ENCODE data around the gene ANKRD30A. TPM values are rescaled to one million over a fixed set of nuclear protein-coding genes. Genes with fewer than 3 reads are reported as not detected.

Gene ANKRD30A
- total RNA-seq, 1 experiment from 2014 or later = not detected

DNA sequence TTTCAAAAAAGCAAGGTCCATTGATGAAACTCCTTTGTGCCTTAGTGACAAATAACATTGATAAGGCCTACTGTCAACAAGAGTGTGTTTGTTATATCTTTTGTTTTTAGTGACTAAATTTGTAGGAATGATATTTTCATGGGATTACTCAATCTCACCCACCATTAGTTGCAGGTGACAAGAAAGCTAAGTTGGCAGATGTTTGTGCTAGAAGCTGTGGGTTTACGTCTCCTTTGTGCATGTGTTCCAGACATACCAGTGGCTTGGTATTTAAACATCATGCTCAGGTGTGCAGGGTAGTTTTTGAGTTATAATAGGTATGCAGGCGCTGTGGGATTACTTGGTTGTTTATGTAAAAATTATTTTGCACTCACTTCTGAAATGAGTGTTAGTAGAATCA lies 178.6 kb downstream of the ANKRD30A start:
- Histone ChIP-seq H3K9me3 (ENCODE audit: control insufficient read depth in 1 of 2, insufficient read depth in 1 of 2, low read depth in 1 of 2, low read length in 2 of 2) (peaks cover 7 to 27% of the 10 kb centered on the region in 2 experiments; a peak in 2 of 4 replicates), H3K4me2 (ENCODE audit: low read length) (no peak overlapping the region), H3K27ac (ENCODE audit: low read depth, low read length) (no peak overlapping the region), H4K20me1 (ENCODE audit: insufficient read depth) (no peaks in the 10 kb centered on the region), H2AFZ (ENCODE audit: low read depth, low read length, poor library complexity, severe bottlenecking) (no peak overlapping the region), H3K9ac (ENCODE audit: low read length) (no peak overlapping the region), H3K36me3 (ENCODE audit: control insufficient read depth in 1 of 2, insufficient read depth in 2 of 2, low read length in 2 of 2) (no peaks in the 10 kb centered on the region), H3K79me2 (ENCODE audit: insufficient read depth, low read length) (no peaks in the 10 kb centered on the region), H3K4me3 (replicated peaks in 1 of 2; ENCODE audit: low read depth in 1 of 2, low read length in 2 of 2) (no peak overlapping the region), H3K9me2 (ENCODE audit: insufficient read depth) (no peaks in the 10 kb centered on the region), H3K27me3 (ENCODE audit: insufficient read depth, low read length) (no peaks in the 10 kb centered on the region), H3K4me1 (ENCODE audit: control insufficient read depth in 1 of 2, insufficient read depth in 2 of 2, low read length in 2 of 2) (no peaks in the 10 kb centered on the region)
- ATAC-seq (no peak), DNase-seq (ENCODE audit: low read depth, low spot score) (no peak)
- ChIA-PET RAD21 (ENCODE audit: low non-redundant PET in 1 of 2, low total read pairs in 2 of 2, uncharacterized antibody in 2 of 2, unreplicated experiment in 2 of 2) (no interaction called here), CTCF (no interaction called here), POLR2A (no interaction called here)
- TF ChIP-seq, protein P1, sequence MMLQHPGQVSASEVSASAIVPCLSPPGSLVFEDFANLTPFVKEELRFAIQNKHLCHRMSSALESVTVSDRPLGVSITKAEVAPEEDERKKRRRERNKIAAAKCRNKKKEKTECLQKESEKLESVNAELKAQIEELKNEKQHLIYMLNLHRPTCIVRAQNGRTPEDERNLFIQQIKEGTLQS (IDR thresholded peaks at IDR 0.05) = no peak
- TF ChIP-seq TCF7L2 (IDR thresholded peaks at IDR 0.05; ENCODE audit: borderline replicate concordance, extremely low read depth, insufficient read depth, insufficient read length) = no peak
- no peak for TF ChIP-seq ELF1 (IDR thresholded peaks at IDR 0.05; ENCODE audit: borderline replicate concordance, low read depth)
- TF ChIP-seq, protein P2, sequence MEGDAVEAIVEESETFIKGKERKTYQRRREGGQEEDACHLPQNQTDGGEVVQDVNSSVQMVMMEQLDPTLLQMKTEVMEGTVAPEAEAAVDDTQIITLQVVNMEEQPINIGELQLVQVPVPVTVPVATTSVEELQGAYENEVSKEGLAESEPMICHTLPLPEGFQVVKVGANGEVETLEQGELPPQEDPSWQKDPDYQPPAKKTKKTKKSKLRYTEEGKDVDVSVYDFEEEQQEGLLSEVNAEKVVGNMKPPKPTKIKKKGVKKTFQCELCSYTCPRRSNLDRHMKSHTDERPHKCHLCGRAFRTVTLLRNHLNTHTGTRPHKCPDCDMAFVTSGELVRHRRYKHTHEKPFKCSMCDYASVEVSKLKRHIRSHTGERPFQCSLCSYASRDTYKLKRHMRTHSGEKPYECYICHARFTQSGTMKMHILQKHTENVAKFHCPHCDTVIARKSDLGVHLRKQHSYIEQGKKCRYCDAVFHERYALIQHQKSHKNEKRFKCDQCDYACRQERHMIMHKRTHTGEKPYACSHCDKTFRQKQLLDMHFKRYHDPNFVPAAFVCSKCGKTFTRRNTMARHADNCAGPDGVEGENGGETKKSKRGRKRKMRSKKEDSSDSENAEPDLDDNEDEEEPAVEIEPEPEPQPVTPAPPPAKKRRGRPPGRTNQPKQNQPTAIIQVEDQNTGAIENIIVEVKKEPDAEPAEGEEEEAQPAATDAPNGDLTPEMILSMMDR (IDR thresholded peaks at IDR 0.05 in 2 of 3, conservative IDR thresholded peaks at IDR 0.05 in 1 of 3; ENCODE audit: borderline replicate concordance in 1 of 3, insufficient read depth in 1 of 3, low read depth in 2 of 3, low read length in 2 of 3) = no peak
- no peak for TF ChIP-seq YY1 (IDR thresholded peaks at IDR 0.05; ENCODE audit: extremely low read depth, insufficient replicate concordance, low read depth, low read length)
- TF ChIP-seq FOSL1 (IDR thresholded peaks at IDR 0.05; ENCODE audit: low read depth) = no peak
- no peak for TF ChIP-seq CBX3 (IDR thresholded peaks at IDR 0.05; ENCODE audit: low read depth)
- no peak for TF ChIP-seq EZH2phosphoT487 (IDR thresholded peaks at IDR 0.05; ENCODE audit: borderline replicate concordance)
- no peak for TF ChIP-seq POLR2A (IDR thresholded peaks at IDR 0.05; ENCODE audit: borderline replicate concordance, extremely low read depth, insufficient read depth, insufficient read length)
- TF ChIP-seq SP1 (IDR thresholded peaks at IDR 0.05; ENCODE audit: low read depth) = no peak
- TF ChIP-seq, protein P3, sequence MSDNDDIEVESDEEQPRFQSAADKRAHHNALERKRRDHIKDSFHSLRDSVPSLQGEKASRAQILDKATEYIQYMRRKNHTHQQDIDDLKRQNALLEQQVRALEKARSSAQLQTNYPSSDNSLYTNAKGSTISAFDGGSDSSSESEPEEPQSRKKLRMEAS (IDR thresholded peaks at IDR 0.05) = no peak
- intact Hi-C loops (cut with micrococcal nuclease) = no loop called here
- BruUV-seq (replicated peaks) = no TSS peak
